ENCODE measurements around the gene SMPD1. TPM values are rescaled to one million over a fixed set of nuclear protein-coding genes. Genes with fewer than 3 reads are reported as not detected.

SMPD1 gene
- total RNA-seq, 4 donors from 2014 or later: 26.6 to 37.8 (median 33.5) TPM

GRCh38 chr11:6419009-6419631 is 28.8 kb downstream of the SMPD1 start, which contains the start of gene APBB1:
Gene APBB1 (minus strand): TSS chr11:6419094. CDS start chr11:6411347, 7,747 bp downstream.
- Histone ChIP-seq H3K27ac (peak within 1 kb of the TSS; percentile 88 to 97 (median 94)), H3K4me1 (peaks cover 3 to 52% (median 17%) of the 10 kb centered on the region in 3 donors), H3K4me3 (peak within 1 kb of the TSS; percentile 76 to 100), H3K36me3 (no peaks in the 10 kb centered on the region), H3K9me3 (no peaks in the 10 kb centered on the region), H3K27me3 (no peaks in the 10 kb centered on the region)
- WGBS, 2 donors (ENCODE audit: low coverage in 1 of 2): 0% methylated on average over 1 of the region's 75 CpGs; no CpG with 5 or more reads in 1 of the 2 donors
- TF ChIP-seq CTCF (IDR thresholded peaks at IDR 0.05): peak in 2 of 4 experiments; percentile 39 to 43
- no peak for TF ChIP-seq EP300 (IDR thresholded peaks at IDR 0.05)
- peak; percentile 54 for TF ChIP-seq POLR2AphosphoS5 (IDR thresholded peaks at IDR 0.05)
- peak; percentile 82 to 86 for TF ChIP-seq POLR2A (IDR thresholded peaks at IDR 0.05)
- ATAC-seq: peak; percentile 90

GRCh38 chr11:6420677-6421076 is 30.4 kb downstream of the SMPD1 start:
- Histone ChIP-seq H3K27ac (no peak overlapping the region), H3K36me3 (no peaks in the 10 kb centered on the region), H3K27me3 (no peaks in the 10 kb centered on the region), H3K9me3 (no peaks in the 10 kb centered on the region), H3K4me3 (no peak overlapping the region), H3K4me1 (peaks cover 3 to 36% (median 12%) of the 10 kb centered on the region in 3 donors)
- WGBS, 2 donors (ENCODE audit: low coverage in 1 of 2): 85 to 100% methylated on average over 1 to 3 of the region's 3 CpGs
- ATAC-seq: no peak
- TF ChIP-seq EP300 (IDR thresholded peaks at IDR 0.05) (no peak), POLR2A (IDR thresholded peaks at IDR 0.05) (no peak), POLR2AphosphoS5 (IDR thresholded peaks at IDR 0.05) (no peak), CTCF (IDR thresholded peaks at IDR 0.05) (no peak)

- H3K9me3 ChIP-seq: no peaks in the 10 kb centered on the region
- no peak for TF ChIP-seq EP300 (IDR thresholded peaks at IDR 0.05)
- no peak for TF ChIP-seq POLR2AphosphoS5 (IDR thresholded peaks at IDR 0.05)
- TF ChIP-seq POLR2A (IDR thresholded peaks at IDR 0.05): no peak
- no peak for TF ChIP-seq CTCF (IDR thresholded peaks at IDR 0.05)
- ATAC-seq: no peak
- no peaks in the 10 kb centered on the region for H3K36me3 ChIP-seq
- no peak overlapping the region for H3K4me3 ChIP-seq
- H3K27me3 ChIP-seq: no peaks in the 10 kb centered on the region
- H3K4me1 ChIP-seq: no peaks in the 10 kb centered on the region
- no peak overlapping the region for H3K27ac ChIP-seq
These were observed 37.2 kb downstream of the SMPD1 start for GRCh38 chr11:6427516-6427915.

- no peak overlapping the region for H3K4me3 ChIP-seq
- H3K27ac ChIP-seq: no peak overlapping the region
- no peaks in the 10 kb centered on the region for H3K9me3 ChIP-seq
- no peak for TF ChIP-seq POLR2AphosphoS5 (IDR thresholded peaks at IDR 0.05)
- no peak for TF ChIP-seq POLR2A (IDR thresholded peaks at IDR 0.05)
- TF ChIP-seq CTCF (IDR thresholded peaks at IDR 0.05): no peak
- H3K27me3 ChIP-seq: no peaks in the 10 kb centered on the region
- no peaks in the 10 kb centered on the region for H3K4me1 ChIP-seq
- no peaks in the 10 kb centered on the region for H3K36me3 ChIP-seq
- ATAC-seq: no peak
- 93% methylated on average over 3 of the region's 3 CpGs; no CpG with 5 or more reads in 1 of the 2 donors for WGBS, 2 donors (ENCODE audit: low coverage in 1 of 2)
These were observed 41.6 kb downstream of the SMPD1 start for GRCh38 chr11:6431861-6432260.

- H3K27me3 ChIP-seq: no peaks in the 10 kb centered on the region
- ATAC-seq: no peak
- 78 to 80% methylated on average over 3 to 5 of the region's 5 CpGs for WGBS, 2 donors (ENCODE audit: low coverage in 1 of 2)
These were observed 43.9 kb downstream of the SMPD1 start for GRCh38 chr11:6433998-6434660.

More at GRCh38 chr11:6433998-6434660, 43.9 kb downstream of the SMPD1 start:
- TF ChIP-seq CTCF (IDR thresholded peaks at IDR 0.05) (no peak), POLR2AphosphoS5 (IDR thresholded peaks at IDR 0.05) (no peak), EP300 (IDR thresholded peaks at IDR 0.05) (no peak), POLR2A (IDR thresholded peaks at IDR 0.05) (no peak)
- no peak overlapping the region for H3K4me3 ChIP-seq
- no peaks in the 10 kb centered on the region for H3K4me1 ChIP-seq
- H3K27ac ChIP-seq: no peak overlapping the region
- H3K9me3 ChIP-seq: no peaks in the 10 kb centered on the region
- no peaks in the 10 kb centered on the region for H3K36me3 ChIP-seq

Data from gastroesophageal sphincter (tissue), 4 donors.